ENCODE results near the gene FAM83C.
"Not testable (repeated sequence)": the region's sequence is repeated elsewhere in the genome, so short reads cannot be mapped to it uniquely, and the experiment has no call there.

FAM83C gene

GRCh38 chr20:35263532-35264341 lies 28.5 kb downstream of the FAM83C start:
- DNase-seq = no peak

- DNase-seq = not testable (repeated sequence)
These were observed 29.3 kb downstream of the FAM83C start for GRCh38 chr20:35262731-35263531.

DNA sequence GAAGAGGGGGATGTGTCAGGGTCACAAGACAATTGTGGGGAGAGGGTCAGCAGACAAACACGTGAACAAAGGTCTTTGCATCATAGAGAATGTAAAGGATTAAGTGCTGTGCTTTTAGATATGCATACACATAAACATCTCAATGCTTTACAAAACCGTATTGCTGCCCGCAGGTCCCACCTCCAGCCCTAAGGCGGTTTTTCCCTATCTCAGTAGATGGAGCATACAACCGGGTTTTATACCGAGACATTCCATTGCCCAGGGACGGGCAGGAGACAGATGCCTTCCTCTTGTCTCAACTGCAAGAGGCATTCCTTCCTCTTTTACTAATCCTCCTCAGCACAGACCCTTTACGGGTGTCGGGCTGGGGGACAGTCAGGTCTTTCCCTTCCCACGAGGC lies 29.9 kb downstream of the FAM83C start:
- DNase-seq = not testable (repeated sequence)

DNA sequence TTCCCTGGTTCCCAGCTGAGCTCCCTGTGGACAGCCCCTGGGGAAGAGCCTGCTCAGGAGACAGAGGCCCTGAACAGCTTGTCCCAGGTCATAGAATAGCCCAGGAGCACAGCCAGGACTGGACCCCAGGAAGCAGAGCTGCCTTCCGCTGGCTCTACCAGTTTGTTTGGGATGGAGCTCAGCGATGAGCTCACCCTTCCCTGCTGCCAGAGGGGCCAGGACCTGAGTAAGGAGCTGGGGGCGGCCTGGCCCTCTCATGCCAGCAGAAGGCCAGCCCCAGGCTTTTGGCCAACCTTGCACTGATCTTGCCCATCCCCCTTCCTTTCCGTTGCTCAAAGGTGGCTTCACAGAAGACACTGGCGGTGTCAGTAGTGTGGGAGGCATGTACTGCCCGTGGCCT lies 31.8 kb downstream of the FAM83C start:
- no peak for DNase-seq

GRCh38 chr20:35257175-35257909 lies 34.9 kb downstream of the FAM83C start:
- no peak for DNase-seq

DNA sequence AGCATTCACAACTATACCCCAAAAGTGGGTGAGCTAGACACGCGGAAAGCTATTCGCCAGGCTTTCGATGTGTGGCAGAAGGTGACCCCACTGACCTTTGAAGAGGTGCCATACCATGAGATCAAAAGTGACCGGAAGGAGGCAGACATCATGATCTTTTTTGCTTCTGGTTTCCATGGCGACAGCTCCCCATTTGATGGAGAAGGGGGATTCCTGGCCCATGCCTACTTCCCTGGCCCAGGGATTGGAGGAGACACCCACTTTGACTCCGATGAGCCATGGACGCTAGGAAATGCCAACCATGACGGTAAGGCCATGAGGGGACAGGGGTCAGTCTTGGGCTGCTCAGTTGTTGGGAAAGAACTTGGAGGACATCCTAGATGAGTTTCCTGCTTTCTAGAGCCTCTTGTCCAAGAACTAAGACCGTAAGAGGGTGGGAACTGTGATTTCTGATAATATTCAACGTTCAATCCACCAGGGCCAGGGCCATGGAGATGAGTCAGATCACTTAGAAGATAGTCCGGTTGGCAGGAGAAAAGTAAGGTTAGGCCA lies 37.7 kb downstream of the FAM83C start:
- no peak for DNase-seq

- DNase-seq = no peak
These were observed 39.2 kb downstream of the FAM83C start for GRCh38 chr20:35253010-35253409.

GRCh38 chr20:35252598-35252997 lies 39.6 kb downstream of the FAM83C start:
- DNase-seq = not testable (repeated sequence)

DNA sequence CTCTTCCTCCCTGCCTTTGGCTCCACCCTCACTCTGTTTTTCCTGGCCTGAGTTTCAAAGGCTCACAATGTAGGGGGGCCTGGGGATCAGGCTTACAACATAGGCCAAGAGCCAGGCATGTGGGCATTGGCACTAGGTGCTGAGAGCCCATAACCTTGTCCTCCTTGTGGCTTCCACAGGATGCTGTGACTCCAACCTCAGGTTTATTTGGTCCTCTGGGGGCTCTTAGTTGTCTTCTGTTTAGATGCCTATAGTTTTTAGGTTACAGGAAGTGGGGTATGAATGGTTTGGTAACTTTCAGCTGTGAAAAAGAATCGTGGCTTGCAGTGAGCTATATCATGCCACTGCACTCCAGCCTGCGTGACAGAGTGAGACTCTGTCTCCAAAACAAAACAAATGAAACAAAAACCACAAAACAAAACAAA lies 40.2 kb downstream of the FAM83C start:
- DNase-seq = no peak

- DNase-seq = no peak
These were observed 40.6 kb downstream of the FAM83C start for GRCh38 chr20:35251613-35251940.

- DNase-seq = no peak
These were observed 43.4 kb downstream of the FAM83C start for GRCh38 chr20:35248641-35249475.

DNA sequence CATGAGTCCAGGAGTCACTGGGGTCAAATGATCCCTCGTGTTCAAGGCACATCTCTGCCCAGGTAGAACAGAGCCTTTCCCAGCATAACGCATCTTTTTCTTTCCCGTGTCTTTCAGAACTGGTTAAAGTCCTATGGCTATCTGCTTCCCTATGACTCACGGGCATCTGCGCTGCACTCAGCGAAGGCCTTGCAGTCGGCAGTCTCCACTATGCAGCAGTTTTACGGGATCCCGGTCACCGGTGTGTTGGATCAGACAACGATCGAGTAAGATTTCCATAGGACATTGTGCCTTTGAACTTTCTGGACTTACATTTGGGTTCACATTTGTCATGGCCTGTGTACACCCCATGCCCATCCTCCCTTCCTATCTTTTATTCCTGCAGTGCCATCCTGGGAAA lies 45.5 kb downstream of the FAM83C start:
- DNase-seq = no peak

- no peak for DNase-seq
These were observed 48.2 kb downstream of the FAM83C start for GRCh38 chr20:35243986-35244385.

- no peak for DNase-seq
These were observed 48.9 kb downstream of the FAM83C start for GRCh38 chr20:35243317-35243716.

DNA sequence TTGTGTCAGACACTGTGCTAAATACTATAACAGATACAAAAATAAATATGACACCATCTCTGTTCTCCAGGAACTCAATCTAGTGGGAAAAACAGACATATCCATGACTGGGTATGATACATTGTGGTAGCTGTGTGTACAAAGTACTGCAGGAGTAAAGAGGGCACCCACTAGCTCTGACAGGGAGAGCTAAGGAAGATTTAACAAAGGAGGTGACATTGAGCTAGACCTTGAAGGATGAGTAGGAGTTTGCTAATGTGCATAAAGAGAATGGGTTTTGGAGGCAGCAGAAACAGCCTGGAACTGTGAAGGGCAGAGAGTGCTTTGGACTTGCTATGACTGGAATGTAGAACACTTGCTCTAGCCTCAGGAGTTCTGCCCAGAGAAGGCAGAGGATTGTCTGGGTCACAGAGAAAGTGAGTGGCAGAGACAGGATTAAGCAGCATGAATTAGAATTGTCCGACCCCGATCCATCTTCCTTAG lies 51.4 kb downstream of the FAM83C start:
- no peak for DNase-seq

GRCh38 chr20:35240083-35240810 lies 52.0 kb downstream of the FAM83C start:
- no peak for DNase-seq

- no peak for DNase-seq
These were observed 53.5 kb downstream of the FAM83C start for GRCh38 chr20:35238735-35239134.

DNA sequence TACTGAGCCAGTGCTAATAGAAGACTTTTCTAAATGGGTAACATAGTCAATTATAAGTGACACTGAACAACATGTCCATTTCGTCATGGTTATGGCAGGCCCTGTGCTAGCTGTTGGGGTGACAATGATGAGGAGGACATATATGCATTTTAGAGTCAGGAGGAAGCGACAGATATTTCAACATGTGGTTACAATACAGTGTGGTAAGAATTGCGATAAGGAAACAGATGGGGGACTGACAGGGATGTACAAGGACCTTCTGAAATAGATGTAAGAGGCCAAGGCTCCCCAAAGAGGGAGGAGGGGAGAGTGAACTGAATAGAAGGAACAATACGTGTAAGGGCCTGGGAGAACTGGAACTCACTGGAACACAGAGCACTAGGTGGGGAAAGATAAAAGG lies 54.1 kb downstream of the FAM83C start:
- DNase-seq = no peak

- no peak for DNase-seq
These were observed 54.7 kb downstream of the FAM83C start for GRCh38 chr20:35237486-35237885.

DNA sequence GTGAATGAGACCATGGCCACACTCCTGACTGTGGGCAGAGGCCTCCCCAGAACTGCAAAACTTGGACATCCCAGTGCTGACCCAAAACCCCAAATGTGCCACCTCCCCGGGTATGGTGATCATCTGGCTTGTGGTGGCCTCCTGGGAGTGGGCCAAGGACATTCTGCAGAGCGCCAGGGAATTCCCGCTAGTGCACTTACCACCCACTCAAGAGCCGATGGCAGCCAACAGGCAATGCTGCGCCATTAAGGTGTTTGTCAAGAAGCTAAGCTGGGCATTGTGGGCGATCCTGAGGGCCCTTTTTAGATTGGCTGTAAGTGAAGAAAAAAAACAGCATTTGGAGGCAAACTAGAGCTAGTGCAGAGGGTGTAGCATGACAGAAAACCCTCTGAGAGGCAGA lies 56.3 kb downstream of the FAM83C start:
- DNase-seq = no peak
